ENCODE results near the gene RFX2.
"Not testable (repeated sequence)": the region's sequence is repeated elsewhere in the genome, so short reads cannot be mapped to it uniquely, and the experiment has no call there.

DNA sequence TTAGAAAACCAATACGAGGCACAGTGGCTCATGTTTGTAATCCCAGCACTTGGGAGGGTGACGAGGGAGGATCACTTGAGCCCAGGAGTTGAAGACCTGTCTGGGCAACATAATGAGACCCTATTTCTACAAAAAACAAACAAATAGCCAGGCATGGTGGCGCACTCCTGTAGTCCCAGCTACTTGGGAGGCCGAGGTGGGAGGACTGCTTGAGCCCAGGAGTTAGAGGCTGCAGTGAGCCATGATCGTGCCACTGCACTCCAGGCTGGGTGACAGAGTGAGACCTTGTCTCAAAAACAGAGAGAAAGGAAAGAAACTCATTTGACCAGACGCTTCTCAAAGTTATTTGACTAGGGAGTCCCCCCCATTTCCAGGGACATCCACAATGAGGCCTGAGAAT, 147.0 kb downstream of the RFX2 start:
- TF ChIP-seq, protein P1, sequence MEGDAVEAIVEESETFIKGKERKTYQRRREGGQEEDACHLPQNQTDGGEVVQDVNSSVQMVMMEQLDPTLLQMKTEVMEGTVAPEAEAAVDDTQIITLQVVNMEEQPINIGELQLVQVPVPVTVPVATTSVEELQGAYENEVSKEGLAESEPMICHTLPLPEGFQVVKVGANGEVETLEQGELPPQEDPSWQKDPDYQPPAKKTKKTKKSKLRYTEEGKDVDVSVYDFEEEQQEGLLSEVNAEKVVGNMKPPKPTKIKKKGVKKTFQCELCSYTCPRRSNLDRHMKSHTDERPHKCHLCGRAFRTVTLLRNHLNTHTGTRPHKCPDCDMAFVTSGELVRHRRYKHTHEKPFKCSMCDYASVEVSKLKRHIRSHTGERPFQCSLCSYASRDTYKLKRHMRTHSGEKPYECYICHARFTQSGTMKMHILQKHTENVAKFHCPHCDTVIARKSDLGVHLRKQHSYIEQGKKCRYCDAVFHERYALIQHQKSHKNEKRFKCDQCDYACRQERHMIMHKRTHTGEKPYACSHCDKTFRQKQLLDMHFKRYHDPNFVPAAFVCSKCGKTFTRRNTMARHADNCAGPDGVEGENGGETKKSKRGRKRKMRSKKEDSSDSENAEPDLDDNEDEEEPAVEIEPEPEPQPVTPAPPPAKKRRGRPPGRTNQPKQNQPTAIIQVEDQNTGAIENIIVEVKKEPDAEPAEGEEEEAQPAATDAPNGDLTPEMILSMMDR (IDR thresholded peaks at IDR 0.05) = not testable (repeated sequence)
- TF ChIP-seq EP300 (IDR thresholded peaks at IDR 0.05) = not testable (repeated sequence)

Data from ovary (tissue), 3 donors.